ENCODE measurements around the gene BRINP1. TPM values are rescaled to one million over a fixed set of nuclear protein-coding genes. Genes with fewer than 3 reads are reported as not detected.

Gene BRINP1, protein sequence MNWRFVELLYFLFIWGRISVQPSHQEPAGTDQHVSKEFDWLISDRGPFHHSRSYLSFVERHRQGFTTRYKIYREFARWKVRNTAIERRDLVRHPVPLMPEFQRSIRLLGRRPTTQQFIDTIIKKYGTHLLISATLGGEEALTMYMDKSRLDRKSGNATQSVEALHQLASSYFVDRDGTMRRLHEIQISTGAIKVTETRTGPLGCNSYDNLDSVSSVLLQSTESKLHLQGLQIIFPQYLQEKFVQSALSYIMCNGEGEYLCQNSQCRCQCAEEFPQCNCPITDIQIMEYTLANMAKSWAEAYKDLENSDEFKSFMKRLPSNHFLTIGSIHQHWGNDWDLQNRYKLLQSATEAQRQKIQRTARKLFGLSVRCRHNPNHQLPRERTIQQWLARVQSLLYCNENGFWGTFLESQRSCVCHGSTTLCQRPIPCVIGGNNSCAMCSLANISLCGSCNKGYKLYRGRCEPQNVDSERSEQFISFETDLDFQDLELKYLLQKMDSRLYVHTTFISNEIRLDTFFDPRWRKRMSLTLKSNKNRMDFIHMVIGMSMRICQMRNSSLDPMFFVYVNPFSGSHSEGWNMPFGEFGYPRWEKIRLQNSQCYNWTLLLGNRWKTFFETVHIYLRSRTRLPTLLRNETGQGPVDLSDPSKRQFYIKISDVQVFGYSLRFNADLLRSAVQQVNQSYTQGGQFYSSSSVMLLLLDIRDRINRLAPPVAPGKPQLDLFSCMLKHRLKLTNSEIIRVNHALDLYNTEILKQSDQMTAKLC
- 14.0 TPM for total RNA-seq (ENCODE audit: unreplicated experiment)
- long read RNA-seq, partial matches to known transcripts: 0 of 4 reads
- long read RNA-seq, other reads (novel, unspliced or antisense): 0 of 4 reads

GRCh38 chr9:119368681-119369581 is at the start of gene BRINP1:
Gene BRINP1 (minus strand): TSS chr9:119369435. CDS start chr9:119313355, 56,080 bp downstream.
- Mint-ChIP-seq H3K4me3 (ENCODE audit: unreplicated experiment) (peak within 1 kb of the TSS; percentile 99), H3K4me1 (ENCODE audit: low read depth, unreplicated experiment) (peaks cover 15% of the 10 kb centered on the region), H3K36me3 (ENCODE audit: unreplicated experiment) (no peaks in the 10 kb centered on the region), H3K27ac (ENCODE audit: unreplicated experiment) (peak within 1 kb of the TSS; percentile 82), H3K27me3 (ENCODE audit: unreplicated experiment) (peaks cover 10% of the 10 kb centered on the region), H3K9me3 (ENCODE audit: unreplicated experiment) (peaks cover 3% of the 10 kb centered on the region)
- no peak for TF ChIP-seq CTCF (IDR thresholded peaks at IDR 0.05; ENCODE audit: partially characterized antibody, unreplicated experiment)
- DNase-seq: peak; percentile 89

GRCh38 chr9:119418721-119419120 is 49.5 kb upstream of the BRINP1 start:
- no peak for DNase-seq
- no peaks in the 10 kb centered on the region for H3K9me3 Mint-ChIP-seq (ENCODE audit: unreplicated experiment)
- H3K27ac Mint-ChIP-seq (ENCODE audit: unreplicated experiment): no peak overlapping the region
- no peak for TF ChIP-seq CTCF (IDR thresholded peaks at IDR 0.05; ENCODE audit: partially characterized antibody, unreplicated experiment)
- no peak overlapping the region for H3K4me3 Mint-ChIP-seq (ENCODE audit: unreplicated experiment)
- peaks cover 5% of the 10 kb centered on the region for H3K4me1 Mint-ChIP-seq (ENCODE audit: low read depth, unreplicated experiment)
- H3K27me3 Mint-ChIP-seq (ENCODE audit: unreplicated experiment): peaks cover 3% of the 10 kb centered on the region
- H3K36me3 Mint-ChIP-seq (ENCODE audit: unreplicated experiment): no peaks in the 10 kb centered on the region

DNA sequence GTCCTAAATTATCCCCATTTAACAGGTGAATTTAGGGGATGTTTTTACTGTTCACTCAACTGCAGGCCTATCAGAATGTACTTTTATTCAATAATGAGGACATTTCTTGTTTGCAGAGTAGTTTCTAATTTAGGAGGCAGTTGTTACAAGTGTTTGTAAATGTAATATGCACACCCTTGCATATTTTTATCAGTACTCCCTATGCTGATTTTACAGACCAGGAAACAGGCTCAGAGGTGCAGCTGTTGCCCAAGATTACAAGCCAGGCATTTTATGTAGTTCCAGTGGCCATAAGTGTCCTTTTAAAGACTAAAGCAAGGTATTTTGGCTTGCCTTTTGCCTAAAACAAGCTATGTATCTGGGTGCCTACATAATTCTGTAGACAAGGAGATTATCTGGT is 47.6 kb upstream of the BRINP1 start:
- no peak for TF ChIP-seq CTCF (IDR thresholded peaks at IDR 0.05; ENCODE audit: partially characterized antibody, unreplicated experiment)
- H3K27me3 Mint-ChIP-seq (ENCODE audit: unreplicated experiment): peaks cover 3% of the 10 kb centered on the region
- peaks cover 7% of the 10 kb centered on the region for H3K36me3 Mint-ChIP-seq (ENCODE audit: unreplicated experiment)
- no peak overlapping the region for H3K27ac Mint-ChIP-seq (ENCODE audit: unreplicated experiment)
- no peak overlapping the region for H3K4me3 Mint-ChIP-seq (ENCODE audit: unreplicated experiment)
- H3K9me3 Mint-ChIP-seq (ENCODE audit: unreplicated experiment): no peaks in the 10 kb centered on the region
- no peak for DNase-seq
- peaks cover 5% of the 10 kb centered on the region for H3K4me1 Mint-ChIP-seq (ENCODE audit: low read depth, unreplicated experiment)

GRCh38 chr9:119412399-119412798 is 43.2 kb upstream of the BRINP1 start:
- Mint-ChIP-seq H3K4me3 (ENCODE audit: unreplicated experiment) (no peak overlapping the region), H3K27me3 (ENCODE audit: unreplicated experiment) (no peaks in the 10 kb centered on the region), H3K9me3 (ENCODE audit: unreplicated experiment) (no peaks in the 10 kb centered on the region), H3K4me1 (ENCODE audit: low read depth, unreplicated experiment) (no peaks in the 10 kb centered on the region), H3K36me3 (ENCODE audit: unreplicated experiment) (peaks cover 7% of the 10 kb centered on the region), H3K27ac (ENCODE audit: unreplicated experiment) (no peak overlapping the region)
- TF ChIP-seq CTCF (IDR thresholded peaks at IDR 0.05; ENCODE audit: partially characterized antibody, unreplicated experiment): no peak
- DNase-seq: no peak
